ENCODE measurements around the gene FGF1. TPM values are rescaled to one million over a fixed set of nuclear protein-coding genes. Genes with fewer than 3 reads are reported as not detected.

The FGF1 gene
- total and polyA plus RNA-seq, 10 donors, result 0.32 to 12.9 (median 2.6) TPM

- H3K36me3 ChIP-seq, result no peaks in the 10 kb centered on the region
- TF ChIP-seq POLR2AphosphoS5 (IDR thresholded peaks at IDR 0.05) (no peak), POLR2A (IDR thresholded peaks at IDR 0.05) (no peak), CTCF (IDR thresholded peaks at IDR 0.05 in 8 of 11, conservative IDR thresholded peaks at IDR 0.05 in 3 of 11) (no peak)
- H3K27ac ChIP-seq, result peak overlapping the region in 1 of 8 donors; percentile 13
- no peak overlapping the region for H3K4me3 ChIP-seq
- intact Hi-C loops (cut with DNase I; ENCODE audit: low total_unique reads), result no loop called here
- peaks cover 0 to 18% (median 5%) of the 10 kb centered on the region in 6 donors for H3K4me1 ChIP-seq
- no peak for DNase-seq
- H3K27me3 ChIP-seq (replicated peaks in 1 of 7), result no peaks in the 10 kb centered on the region
- WGBS, 5 donors, result 65 to 80% (median 73%) methylated on average over 4 of the region's 4 CpGs
- no peaks in the 10 kb centered on the region for H3K9me3 ChIP-seq
Observed at GRCh38 chr5:142725231-142726187, 39.6 kb upstream of the FGF1 start.

- Histone ChIP-seq H3K36me3 (no peaks in the 10 kb centered on the region), H3K9me3 (no peaks in the 10 kb centered on the region), H3K27ac (no peak overlapping the region), H3K27me3 (replicated peaks in 1 of 7) (no peaks in the 10 kb centered on the region), H3K4me3 (no peak overlapping the region), H3K4me1 (peaks cover 0 to 18% (median 5%) of the 10 kb centered on the region in 6 donors)
- intact Hi-C loops (cut with DNase I; ENCODE audit: low total_unique reads), result no loop called here
- DNase-seq, result no peak
- 83 to 88% (median 87%) methylated on average over 9 of the region's 9 CpGs for WGBS, 5 donors
- TF ChIP-seq POLR2AphosphoS5 (IDR thresholded peaks at IDR 0.05) (no peak), POLR2A (IDR thresholded peaks at IDR 0.05) (no peak), CTCF (IDR thresholded peaks at IDR 0.05 in 8 of 11, conservative IDR thresholded peaks at IDR 0.05 in 3 of 11) (no peak)
Observed at GRCh38 chr5:142724821-142725220, 38.9 kb upstream of the FGF1 start.

GRCh38 chr5:142722896-142723295 is 37.0 kb upstream of the FGF1 start:
- DNase-seq, result no peak
- Histone ChIP-seq H3K9me3 (no peaks in the 10 kb centered on the region), H3K27ac (no peak overlapping the region), H3K4me3 (no peak overlapping the region), H3K36me3 (no peaks in the 10 kb centered on the region), H3K27me3 (replicated peaks in 1 of 7) (peaks cover 0 to 4% (median 0%) of the 10 kb centered on the region in 7 donors), H3K4me1 (peaks cover 0 to 17% (median 5%) of the 10 kb centered on the region in 6 donors)
- intact Hi-C loops (cut with DNase I; ENCODE audit: low total_unique reads), result no loop called here
- WGBS, 5 donors, result 88 to 94% (median 93%) methylated on average over 3 to 4 of the region's 4 CpGs
- TF ChIP-seq CTCF (IDR thresholded peaks at IDR 0.05 in 8 of 11, conservative IDR thresholded peaks at IDR 0.05 in 3 of 11) (no peak), POLR2A (IDR thresholded peaks at IDR 0.05) (no peak), POLR2AphosphoS5 (IDR thresholded peaks at IDR 0.05) (no peak)

GRCh38 chr5:142722146-142722545 is 36.3 kb upstream of the FGF1 start:
- TF ChIP-seq POLR2A (IDR thresholded peaks at IDR 0.05), result no peak
- no peak for TF ChIP-seq POLR2AphosphoS5 (IDR thresholded peaks at IDR 0.05)
- no peak for TF ChIP-seq CTCF (IDR thresholded peaks at IDR 0.05 in 8 of 11, conservative IDR thresholded peaks at IDR 0.05 in 3 of 11)
- Histone ChIP-seq H3K27me3 (replicated peaks in 1 of 7) (peaks cover 0 to 6% (median 0%) of the 10 kb centered on the region in 7 donors), H3K36me3 (no peaks in the 10 kb centered on the region), H3K27ac (no peak overlapping the region), H3K9me3 (no peaks in the 10 kb centered on the region), H3K4me3 (no peak overlapping the region), H3K4me1 (peaks cover 0 to 19% (median 9%) of the 10 kb centered on the region in 6 donors)
- WGBS, 5 donors, result 92 to 98% (median 94%) methylated on average over 6 of the region's 6 CpGs
- intact Hi-C loops (cut with DNase I; ENCODE audit: low total_unique reads), result no loop called here
- DNase-seq, result no peak
